GM18505 (cell line): ENCODE results near the gene CYTH1.

Source experiments
- ATAC-seq: cut with Tn5 transposase; IDR thresholded peaks from one replicate; pipeline ENCODE4 v1.9.1; 2021; ENCODE audit not compliant: unreplicated experiment
- POLR2A ChIP-seq: IDR thresholded peaks from 4 replicates; pipeline ENCODE4 v1.6.1; 2011; ENCODE audit warnings: borderline replicate concordance; ENCODE audit not compliant: insufficient read depth, insufficient read length; ENCODE audit errors: extremely low read depth

CYTH1 gene

DNA sequence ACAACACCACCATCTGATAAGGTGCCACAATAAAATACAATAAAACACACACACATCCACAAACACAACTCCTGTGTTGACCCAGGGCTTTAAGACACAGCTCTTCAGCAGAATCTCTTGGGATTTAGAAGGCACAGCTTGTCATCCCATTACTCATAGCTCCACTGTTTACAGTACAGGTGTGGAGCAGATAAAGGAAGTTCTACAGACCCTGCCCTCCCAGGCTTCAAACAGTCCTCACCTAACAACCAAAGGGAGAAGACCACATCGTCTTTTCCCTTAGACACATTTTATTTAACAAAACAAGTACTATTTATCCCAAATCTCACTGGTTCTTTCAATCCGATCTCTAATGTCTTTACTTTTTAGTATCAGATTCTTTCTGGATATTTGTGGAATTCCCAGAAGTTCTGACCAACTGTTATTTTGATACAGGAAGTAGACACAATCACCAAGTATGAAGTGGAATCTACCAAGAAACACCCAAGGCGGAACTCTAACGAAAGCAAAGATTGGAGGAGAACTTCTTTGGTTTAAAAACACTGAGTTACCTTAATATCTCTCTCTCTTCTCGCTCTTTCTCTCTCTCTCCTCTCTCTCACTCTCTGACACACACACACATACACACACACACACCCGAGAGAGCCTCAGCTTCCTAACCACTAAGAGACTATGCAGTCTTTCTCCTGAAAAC lies 46.1 kb downstream of the CYTH1 start:
- ATAC-seq: no peak
- no peak for TF ChIP-seq POLR2A

DNA sequence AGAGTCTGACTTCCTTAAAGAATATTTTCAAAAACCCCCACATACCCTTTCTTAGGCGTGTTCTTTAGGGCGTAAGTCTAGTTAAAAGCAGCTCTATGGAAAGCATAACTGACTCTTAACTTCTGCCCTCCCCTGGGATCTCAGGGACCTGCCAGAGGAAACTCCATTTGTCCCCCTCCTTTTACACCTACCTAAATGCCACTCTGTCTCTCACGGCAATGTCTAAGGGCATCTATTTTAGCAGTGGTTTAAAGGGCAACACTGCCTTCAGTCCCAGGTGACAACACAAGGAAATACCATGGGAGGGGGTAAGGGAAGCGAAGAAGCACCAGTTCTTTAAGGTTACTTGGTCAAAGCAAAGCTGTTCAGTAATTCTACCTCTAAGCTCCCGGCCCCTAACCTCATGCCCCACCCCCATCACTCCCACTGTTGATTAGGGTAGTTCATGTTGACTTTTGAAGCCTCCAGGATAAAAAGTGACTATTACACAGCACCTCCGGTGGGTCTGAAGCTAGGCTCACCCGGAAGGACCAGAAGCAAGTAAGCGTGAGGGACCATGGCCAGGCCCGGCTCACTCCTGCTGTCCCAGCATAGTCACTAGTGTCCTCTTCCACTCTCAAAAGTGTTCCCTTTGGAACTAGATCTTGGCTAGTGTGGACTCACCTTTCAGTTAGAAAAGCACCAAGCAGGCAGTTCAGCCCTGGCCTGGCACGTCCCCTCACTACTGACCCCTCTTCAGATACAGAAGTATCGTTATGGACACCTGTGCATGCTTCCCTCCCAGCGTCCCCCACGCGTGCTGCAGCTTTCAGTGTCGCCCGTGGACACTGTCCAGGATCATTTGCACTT lies 47.1 kb downstream of the CYTH1 start:
- ATAC-seq: no peak
- peak; percentile 46 for TF ChIP-seq POLR2A

DNA sequence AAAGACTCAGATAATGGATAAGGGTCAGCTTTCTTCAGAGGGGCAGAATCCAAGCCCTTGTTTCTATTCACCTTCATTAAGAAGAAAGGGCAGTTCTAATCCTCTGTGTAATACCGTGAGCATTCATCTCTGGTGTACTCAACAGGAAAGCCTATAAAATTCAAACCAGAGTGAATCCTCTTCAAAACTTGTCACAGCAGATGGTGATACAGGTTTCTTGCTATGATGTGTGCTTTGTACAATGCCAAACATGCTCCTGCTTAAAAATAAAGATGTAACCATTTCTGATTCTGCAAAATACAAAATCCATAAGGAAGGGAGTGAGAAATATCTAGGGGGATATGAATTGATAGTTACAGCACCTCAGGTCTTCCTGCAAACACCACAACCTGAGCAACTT lies 49.7 kb downstream of the CYTH1 start:
- no peak for ATAC-seq
- TF ChIP-seq POLR2A: no peak

DNA sequence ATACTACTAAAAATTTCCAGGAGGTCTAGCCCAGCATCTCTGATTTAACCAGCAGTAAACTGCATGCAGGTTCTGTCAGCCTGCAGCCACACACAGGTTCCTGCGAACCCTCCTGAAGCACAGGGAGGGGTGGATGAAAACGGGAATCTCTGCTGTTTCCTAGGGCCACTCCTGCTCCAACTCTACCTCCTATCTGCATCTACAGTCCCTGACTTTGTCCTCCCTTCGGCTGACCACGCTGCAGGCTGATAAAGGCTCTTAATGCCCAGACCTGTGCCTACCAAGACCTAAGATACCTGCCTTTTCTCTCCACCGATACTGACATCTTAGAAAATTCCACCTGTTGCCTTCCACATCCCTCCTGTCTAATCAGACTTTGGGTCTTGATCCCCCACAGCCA lies 50.2 kb downstream of the CYTH1 start:
- no peak for ATAC-seq
- no peak for TF ChIP-seq POLR2A

DNA sequence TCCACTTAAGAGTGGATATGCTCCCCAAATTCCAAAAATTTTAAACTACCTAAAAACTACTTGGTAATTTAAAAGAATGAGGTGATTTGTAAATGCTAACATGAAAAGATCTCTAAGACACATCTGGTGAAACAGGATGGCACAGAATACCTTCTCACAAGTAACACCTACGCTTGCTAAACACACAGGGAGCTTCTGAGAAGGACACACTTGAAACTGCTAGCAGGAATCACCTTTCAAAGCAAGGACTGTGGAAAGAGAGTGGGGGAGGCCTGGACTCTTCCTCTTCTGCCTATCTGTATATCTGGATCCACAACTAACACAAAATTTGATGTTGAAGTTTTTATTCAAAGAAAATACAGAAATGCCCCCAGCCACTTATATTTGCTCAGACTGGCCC lies 52.4 kb downstream of the CYTH1 start:
- no peak for TF ChIP-seq POLR2A
- ATAC-seq: no peak

DNA sequence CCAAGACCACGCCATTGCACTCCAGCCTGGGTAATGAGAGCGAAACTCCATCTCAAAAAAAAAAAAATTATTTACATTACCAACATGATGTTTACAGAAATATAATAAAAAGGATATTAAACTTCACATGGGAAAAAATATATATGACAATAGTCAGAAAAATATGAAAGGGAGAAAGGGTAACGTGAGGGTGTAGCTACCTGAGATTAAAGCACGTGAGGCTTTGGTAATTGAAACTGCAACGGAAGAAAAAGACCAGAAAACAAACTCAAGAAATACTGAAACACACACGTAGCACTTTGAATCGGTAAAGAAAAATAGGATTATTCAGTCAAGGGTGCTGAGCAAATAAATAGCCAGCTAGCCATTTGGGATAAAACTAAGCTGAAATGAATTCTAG lies 53.6 kb downstream of the CYTH1 start:
- no peak for ATAC-seq
- TF ChIP-seq POLR2A: no peak

DNA sequence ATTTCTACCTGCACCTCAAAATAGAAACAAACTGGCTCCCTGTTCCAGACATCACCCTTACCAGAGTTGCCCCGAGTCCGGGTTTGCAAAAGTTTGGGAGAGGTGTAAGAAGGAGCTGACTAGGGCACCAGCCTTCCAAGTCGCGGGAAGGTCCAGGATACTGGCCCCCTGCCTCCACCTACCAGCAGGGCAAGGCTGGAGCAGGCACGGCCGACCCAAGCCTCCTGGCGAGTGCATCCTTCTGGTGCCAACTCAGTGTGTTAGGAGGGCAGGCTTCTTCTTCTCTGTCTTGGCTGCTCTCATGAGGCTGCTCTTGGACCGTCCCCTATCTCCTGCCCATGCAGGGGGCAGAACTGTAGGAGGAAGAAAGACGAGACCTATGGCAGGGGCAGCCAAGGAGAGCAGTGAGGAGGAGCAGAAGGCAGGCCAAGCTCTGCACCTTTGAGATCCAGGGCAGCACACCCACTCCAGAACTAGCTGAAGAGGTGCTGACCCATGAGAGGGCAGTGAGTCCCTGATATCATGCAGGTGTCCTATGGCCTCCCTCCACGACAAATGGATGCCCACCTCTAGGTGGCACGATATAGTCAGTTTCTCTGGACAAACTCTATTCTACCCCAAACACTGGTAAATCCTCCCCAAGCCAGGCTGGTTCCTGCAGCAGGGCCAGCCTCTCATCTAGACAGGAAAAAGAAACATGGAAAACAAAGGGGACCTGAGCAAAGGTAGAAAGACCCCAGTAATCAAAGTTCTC lies 54.4 kb downstream of the CYTH1 start:
- no peak for TF ChIP-seq POLR2A
- ATAC-seq: no peak

DNA sequence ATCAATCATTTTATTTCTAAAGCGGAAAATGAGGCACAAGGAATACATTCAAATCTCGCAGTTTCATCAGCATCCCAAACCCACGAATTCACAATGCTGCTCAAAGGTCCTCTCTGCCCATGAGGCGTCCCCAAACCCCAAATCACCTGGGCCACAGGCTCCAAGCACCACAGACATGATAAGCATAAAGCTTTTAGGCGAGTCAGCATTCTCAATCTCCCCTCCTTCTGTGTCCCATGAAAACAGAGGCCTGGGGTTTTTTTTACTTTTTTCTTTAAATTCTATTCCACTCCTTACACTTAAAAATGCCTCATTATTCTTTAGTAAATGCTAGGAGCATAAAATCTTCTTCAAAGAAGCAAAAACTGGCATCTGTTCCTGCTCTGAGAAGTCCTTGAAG lies 55.0 kb downstream of the CYTH1 start:
- ATAC-seq: no peak
- TF ChIP-seq POLR2A: no peak

DNA sequence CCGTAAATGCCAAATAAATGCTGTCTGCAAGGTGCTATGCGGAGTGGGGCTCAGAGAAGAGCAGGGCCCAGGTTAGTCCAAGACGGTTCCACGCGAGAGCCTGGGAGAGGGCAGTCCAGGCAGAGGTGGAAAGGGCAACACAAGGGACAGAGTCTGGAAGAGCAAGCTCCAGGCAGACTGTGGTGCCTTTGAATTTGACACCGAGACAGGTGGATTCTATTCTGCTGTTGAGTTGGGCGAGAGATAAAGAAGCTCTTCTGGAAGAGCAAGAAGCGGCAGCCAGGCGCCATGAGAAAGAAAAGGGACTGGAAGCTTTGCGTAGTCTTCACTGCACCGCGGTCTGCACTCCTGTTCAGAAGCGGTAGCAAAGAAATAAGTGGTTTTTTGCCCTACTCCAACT lies 55.6 kb downstream of the CYTH1 start:
- ATAC-seq: no peak
- no peak for TF ChIP-seq POLR2A

DNA sequence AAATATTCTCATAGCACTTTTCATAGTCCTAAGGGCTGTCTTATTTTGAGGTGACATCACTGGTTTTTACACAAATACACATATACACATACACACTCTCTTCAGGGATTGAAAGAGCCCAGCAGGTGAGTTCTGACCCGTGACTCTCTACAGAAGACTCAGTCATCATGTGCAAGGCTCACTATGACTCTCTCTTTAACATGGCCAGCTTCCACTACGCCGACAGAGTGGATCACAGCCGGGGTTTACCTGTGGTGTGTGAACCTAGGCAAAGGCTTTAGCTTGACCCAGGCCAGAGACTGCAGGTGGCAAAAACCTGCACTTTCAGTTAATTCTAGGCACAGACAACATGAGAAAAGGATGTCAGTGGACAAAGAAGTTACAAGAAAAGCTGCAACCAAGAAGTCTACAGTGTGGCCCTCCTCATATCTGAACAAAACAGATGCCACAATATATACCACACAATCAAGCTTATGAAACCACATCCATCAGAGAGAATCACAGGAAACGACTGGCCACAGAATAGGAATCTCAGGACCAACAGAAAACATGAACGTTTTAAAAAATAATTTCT lies 56.5 kb downstream of the CYTH1 start:
- TF ChIP-seq POLR2A: peak; percentile 13
- ATAC-seq: no peak

DNA sequence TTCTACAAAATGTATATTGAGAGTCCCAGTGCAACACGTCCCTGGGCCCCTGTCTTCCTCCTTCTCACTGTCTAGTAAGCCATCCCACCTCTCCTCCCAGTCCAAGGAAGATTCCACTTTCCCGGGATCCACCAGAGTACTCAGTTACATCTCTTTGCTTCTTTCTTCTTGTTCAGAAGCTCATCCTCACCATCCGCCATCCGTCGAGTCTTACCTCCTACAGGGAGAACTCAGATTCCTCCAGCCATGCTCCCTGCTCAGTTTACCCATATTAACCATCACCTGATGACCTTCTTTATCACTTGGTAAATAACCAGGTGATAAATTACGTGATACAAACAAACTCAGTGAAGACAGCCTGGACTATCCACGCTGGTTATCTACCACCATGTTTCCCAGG lies 57.1 kb downstream of the CYTH1 start:
- no peak for TF ChIP-seq POLR2A
- ATAC-seq: no peak

DNA sequence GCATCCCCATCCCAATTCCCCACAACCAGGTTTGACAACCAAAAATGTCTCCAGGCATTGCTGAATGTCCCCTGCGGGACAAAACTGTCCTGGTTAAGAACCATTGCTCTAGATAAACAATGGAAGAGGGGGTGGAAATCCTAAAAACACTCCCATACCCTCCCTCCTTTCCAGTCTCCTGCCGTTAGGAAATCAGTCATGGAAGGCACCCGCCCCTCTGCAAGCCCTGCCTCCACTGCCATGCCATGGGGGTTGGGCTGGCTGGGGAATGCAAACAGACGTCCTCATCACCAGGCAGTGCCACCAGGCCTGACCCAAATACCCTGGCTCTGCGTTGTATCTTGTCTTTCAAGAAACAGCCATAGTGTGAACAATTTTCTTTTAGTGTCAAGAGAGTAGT lies 57.5 kb downstream of the CYTH1 start:
- ATAC-seq: no peak
- TF ChIP-seq POLR2A: no peak

DNA sequence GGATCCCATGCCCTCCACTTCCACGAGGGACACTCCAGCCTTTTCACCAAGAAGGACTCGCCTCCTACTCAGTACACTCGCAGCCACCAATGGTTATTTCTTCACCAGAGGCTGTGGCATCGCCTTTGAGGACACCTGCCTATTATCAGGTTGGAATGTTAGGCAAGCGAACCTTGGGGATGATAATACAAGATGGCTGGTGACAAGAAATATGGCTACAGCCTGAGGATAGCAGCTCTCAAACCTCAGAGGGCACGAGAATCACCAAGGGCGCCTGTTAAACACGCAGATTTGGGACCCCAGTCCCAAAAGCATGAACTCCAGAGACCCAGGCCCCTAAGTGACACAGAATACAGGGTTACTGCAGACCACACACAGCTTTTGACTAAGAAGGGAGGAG lies 58.1 kb downstream of the CYTH1 start:
- no peak for ATAC-seq
- TF ChIP-seq POLR2A: no peak
